Embryonic facial prominence (tissue), 1 donor: ENCODE measurements around the gene CEP57L1.
"Not testable (repeated sequence)": the region's sequence is repeated elsewhere in the genome, so short reads cannot be mapped to it uniquely, and the experiment has no call there.

ENCODE experiments used
- DNase-seq: peaks from one replicate; pipeline ENCODE4 v3.0.0-alpha.2; 2016; ENCODE audit errors: extremely low spot score

CEP57L1 gene

GRCh38 chr6:109073344-109074132 is 21.8 kb upstream of the CEP57L1 start:
- peak; percentile 28 for DNase-seq

GRCh38 chr6:109074133-109074415 is 21.2 kb upstream of the CEP57L1 start:
- DNase-seq = no peak

- DNase-seq = no peak
Measured at GRCh38 chr6:109075934-109076333, 19.4 kb upstream of the CEP57L1 start.

- no peak for DNase-seq
Measured at GRCh38 chr6:109076377-109076776, 18.9 kb upstream of the CEP57L1 start.

- peak; percentile 45 for DNase-seq
Measured at GRCh38 chr6:109079981-109080380, 15.3 kb upstream of the CEP57L1 start.

GRCh38 chr6:109081026-109081425 is 14.3 kb upstream of the CEP57L1 start:
- no peak for DNase-seq

GRCh38 chr6:109081516-109082187 is 13.7 kb upstream of the CEP57L1 start:
- DNase-seq = no peak

GRCh38 chr6:109082188-109082577 is 13.1 kb upstream of the CEP57L1 start:
- DNase-seq = no peak

- no peak for DNase-seq
Measured at GRCh38 chr6:109083657-109084056, 11.7 kb upstream of the CEP57L1 start.

- not testable (repeated sequence) for DNase-seq
Measured at GRCh38 chr6:109084146-109084545, 11.2 kb upstream of the CEP57L1 start.

GRCh38 chr6:109087661-109088264 is 7.5 kb upstream of the CEP57L1 start:
- no peak for DNase-seq

GRCh38 chr6:109088995-109089394 is 6.3 kb upstream of the CEP57L1 start:
- DNase-seq = no peak

GRCh38 chr6:109091314-109092024 is 3.8 kb upstream of the CEP57L1 start:
- no peak for DNase-seq

GRCh38 chr6:109092074-109092473 is 3.2 kb upstream of the CEP57L1 start:
- DNase-seq = no peak

GRCh38 chr6:109093732-109094415 is 1.4 kb upstream of the CEP57L1 start:
- no peak for DNase-seq

GRCh38 chr6:109094416-109095035 is 781 bp upstream of the CEP57L1 start, which contains the start of gene SESN1:
Gene SESN1, minus strand, starts transcription at chr6:109094846. Its CDS starts 773 bp downstream, at chr6:109094073.
- peak; percentile 84 for DNase-seq

GRCh38 chr6:109095835-109096084 is 453 bp downstream of the CEP57L1 start:
- no peak for DNase-seq

GRCh38 chr6:109096208-109096607 is 901 bp downstream of the CEP57L1 start:
- DNase-seq = no peak

GRCh38 chr6:109097661-109098060 is 2.4 kb downstream of the CEP57L1 start:
- no peak for DNase-seq

GRCh38 chr6:109102762-109103161 is 7.5 kb downstream of the CEP57L1 start:
- DNase-seq = no peak

- no peak for DNase-seq
Measured at GRCh38 chr6:109103942-109104341, 8.6 kb downstream of the CEP57L1 start.

- no peak for DNase-seq
Measured at GRCh38 chr6:109104512-109104911, 9.2 kb downstream of the CEP57L1 start.
